ENCODE results near the gene KRTAP13-2. TPM values are rescaled to one million over a fixed set of nuclear protein-coding genes. Genes with fewer than 3 reads are reported as not detected.
A peak's percentile ranks its signal among the peaks of the same experiment; 100 is the strongest.

Gene KRTAP13-2
- total and polyA plus RNA-seq, 2 of the 8 experiments (the other 6 are each of a cell fraction or from before 2014, with no cell fraction given), result not detected

GRCh38 chr21:30408782-30409494, 36.9 kb upstream of the KRTAP13-2 start (continued):
- peak; percentile 88; the same call in 1 of the 2 replicates for TF ChIP-seq TCF12 (IDR thresholded peaks at IDR 0.05; ENCODE audit: low read depth, low read length)
- TF ChIP-seq CTBP2 (IDR thresholded peaks at IDR 0.05; ENCODE audit: borderline replicate concordance, insufficient read depth, insufficient read length, low read length), result no peak
- no peak for TF ChIP-seq KDM5A (IDR thresholded peaks at IDR 0.05; ENCODE audit: low read length)
- TF ChIP-seq BACH1 (IDR thresholded peaks at IDR 0.05; ENCODE audit: low read length), result no peak
- no peak for TF ChIP-seq CHD1 (IDR thresholded peaks at IDR 0.05; ENCODE audit: low read depth, low read length)
- no peak for TF ChIP-seq HDAC6 (IDR thresholded peaks at IDR 0.05; ENCODE audit: low read depth, low read length)
- TF ChIP-seq NANOG (IDR thresholded peaks at IDR 0.05; ENCODE audit: insufficient read depth, low read depth, low read length, poor library complexity, severe bottlenecking), result no peak
- peak; percentile 51 for TF ChIP-seq MAX (IDR thresholded peaks at IDR 0.05)
- TF ChIP-seq SP1 (IDR thresholded peaks at IDR 0.05; ENCODE audit: low read depth, low read length), result 0 out of 2 replicates have a peak, but pooled peaks have one; percentile 22
- TF ChIP-seq ATF2 (IDR thresholded peaks at IDR 0.05; ENCODE audit: low read length), result no peak
- no peak for TF ChIP-seq SIRT6 (IDR thresholded peaks at IDR 0.05; ENCODE audit: low read length)
- no peak for TF ChIP-seq NRF1 (IDR thresholded peaks at IDR 0.05; ENCODE audit: low read depth, low read length)
- no peak for TF ChIP-seq BRCA1 (IDR thresholded peaks at IDR 0.05; ENCODE audit: low read depth, low read length)
- TF ChIP-seq CBX8 (IDR thresholded peaks at IDR 0.05; ENCODE audit: borderline replicate concordance, low read depth, low read length), result no peak
- peak; percentile 51 for TF ChIP-seq ASH2L (IDR thresholded peaks at IDR 0.05; ENCODE audit: low read length)
- no peak for TF ChIP-seq JUND (IDR thresholded peaks at IDR 0.05; ENCODE audit: low read length)

Measured in H1 (cell line).